Spleen (tissue), 11 donors: ENCODE data around the gene TFB2M. TPM values are rescaled to one million over a fixed set of nuclear protein-coding genes. Genes with fewer than 3 reads are reported as not detected.

Source experiments
- DNase-seq: peaks from one replicate; pipeline ENCODE4 v3.0.0-alpha.2; 2020
- H3K27ac ChIP-seq, 8 donors: fragments of 200-600 bp; sonication (generic) in 7 of 8; 1 replicate in 4 of 8; 2 replicates in 4 of 8; pipeline versions ENCODE4 v1.5.0 to v1.8.0; 2016 to 2021; ENCODE audit warnings: inconsistent platforms in 4 of 8, mild to moderate bottlenecking in 4 of 8, moderate library complexity in 1 of 8
- H3K27me3 ChIP-seq, 7 donors: fragments of 200-600 bp; sonication (generic) in 6 of 7; replicated peaks in 1 of 7; 1 replicate in 4 of 7; 2 replicates in 3 of 7; pipeline versions ENCODE4 v1.5.0 to v1.8.0; 2016 to 2021; ENCODE audit warnings: inconsistent platforms in 3 of 7, mild to moderate bottlenecking in 1 of 7
- H3K36me3 ChIP-seq, 6 donors: fragments of 200-600 bp; sonication (generic) in 5 of 6; 1 replicate in 4 of 6; 2 replicates in 2 of 6; pipeline versions ENCODE4 v1.5.0 to v1.8.0; 2016 to 2021; ENCODE audit warnings: inconsistent platforms in 2 of 6
- H3K4me1 ChIP-seq, 6 donors: fragments of 200-600 bp; sonication (generic) in 5 of 6; 1 replicate in 3 of 6; 2 replicates in 3 of 6; pipeline versions ENCODE4 v1.5.0 to v1.8.0; 2016 to 2021; ENCODE audit warnings: inconsistent platforms in 3 of 6
- H3K4me3 ChIP-seq, 8 donors: fragments of 200-600 bp; sonication (generic) in 7 of 8; 1 replicate in 4 of 8; 2 replicates in 4 of 8; pipeline versions ENCODE4 v1.5.0 to v1.8.0; 2016 to 2021; ENCODE audit warnings: inconsistent platforms in 4 of 8, mild to moderate bottlenecking in 4 of 8, moderate library complexity in 2 of 8
- H3K9me3 ChIP-seq, 8 donors: fragments of 200-600 bp; sonication (generic) in 7 of 8; 1 replicate in 4 of 8; 2 replicates in 4 of 8; pipeline versions ENCODE4 v1.5.0 to v1.8.0; 2016 to 2021; ENCODE audit warnings: inconsistent platforms in 4 of 8
- CTCF ChIP-seq, 11 experiments: fragments of 200-600 bp in 7 of 11; fragments of 450-650 bp in 4 of 11; sonication (generic) in 4 of 11; IDR thresholded peaks in 8 of 11; conservative IDR thresholded peaks in 3 of 11; 1 replicate in 7 of 11; 2 replicates in 4 of 11; pipeline versions ENCODE4 v1.4.0 to v1.8.0; 2016 to 2021; ENCODE audit warnings: antibody characterized with exemption in 11 of 11, inconsistent platforms in 4 of 11, mild to moderate bottlenecking in 1 of 11
- POLR2A ChIP-seq, 3 donors: fragments of 450-650 bp; IDR thresholded peaks; one replicate each; pipeline ENCODE4 v1.5.1; 2017; ENCODE audit warnings: antibody characterized with exemption in 3 of 3, mild to moderate bottlenecking in 1 of 3
- POLR2AphosphoS5 ChIP-seq, 3 donors: sonication (generic); formaldehyde crosslinking; IDR thresholded peaks; one replicate each; pipeline ENCODE4 v1.5.1; 2017; ENCODE audit warnings: antibody characterized with exemption in 3 of 3
- WGBS, 5 donors: extraction: QIAGEN DNeasy Blood & Tissue Kit in 3 of 5; methylation state at CpG; one replicate each; pipeline versions ENCODE4 v1.1.5 to v1.1.7; 2013 to 2018; 5-methylcytosine and 5-hydroxymethylcytosine counted together
- intact Hi-C: fragments of 100-400 bp; cut with DNase I; formaldehyde crosslinking; loops from one replicate; pipeline ENCODE4 v1.15.0; 2023; ENCODE audit warnings: low total_unique reads
- polyA plus RNA-seq, 3 donors: library from polyadenylated mRNA; stranded (reverse); fragments of 200-250 nt; gene quantifications; one replicate each; pipeline ENCODE4 v1.2.1, GENCODE V29; 2013
- small RNA-seq, 4 donors: library from RNA; depleted of rRNA; stranded (forward); fragments of <200 nt; gene quantifications; one replicate each; pipeline ENCODE3, GENCODE V24; 2016
- total RNA-seq, 7 donors: library from RNA; depleted of rRNA in 3 of 7; stranded (reverse); fragments of >200 nt in 3 of 7; fragmentation: NEBNext Ultra II Directional in 4 of 7; extraction: Animal tissue kit (Norgen Biotek cat#: 25700) in 4 of 7; gene quantifications; one replicate each; pipeline versions ENCODE4 v1.1.0 to v1.2.1, GENCODE V29; 2016 to 2021
- donor health status: healthy with polysubstance abuse.
- donor health status: DM: no; HTN: no; CAD: no; lungs with moderate emphysema.
- donor health status: DM: no; HTN: no; CAD: no.
- donor health status: Bipolar disorder and iron deficiency.
- donor health status: healthy.
- donor health status: DM: no; HTN: no; CAD: no.
- donor health status: DM: yes; HTN: yes; CAD: no.

The TFB2M gene
- total and polyA plus RNA-seq, 10 donors, result 7.2 to 11.9 (median 8.8) TPM

- no peak overlapping the region for H3K27ac ChIP-seq
- no peak for DNase-seq
- H3K36me3 ChIP-seq, result no peaks in the 10 kb centered on the region
- 91 to 96% (median 95%) methylated on average over 7 of the region's 7 CpGs for WGBS, 5 donors
- no peak for TF ChIP-seq CTCF (IDR thresholded peaks at IDR 0.05 in 8 of 11, conservative IDR thresholded peaks at IDR 0.05 in 3 of 11)
- no peak for TF ChIP-seq POLR2A (IDR thresholded peaks at IDR 0.05)
- no peak for TF ChIP-seq POLR2AphosphoS5 (IDR thresholded peaks at IDR 0.05)
- H3K27me3 ChIP-seq, result no peaks in the 10 kb centered on the region
- H3K4me3 ChIP-seq, result no peak overlapping the region
- H3K4me1 ChIP-seq, result no peaks in the 10 kb centered on the region
- intact Hi-C loops, result no loop called here
- no peaks in the 10 kb centered on the region for H3K9me3 ChIP-seq
Observed at GRCh38 chr1:246491551-246492053, 74.5 kb downstream of the TFB2M start.

Small RNA genes within 50 kb of the gene (small RNA-seq; reads per million reads assigned to genes)
- 0 reads per million in 4 donors for gene AL356583.2

Other genes starting within 250 kb of the TFB2M start
- 10 to 100 TPM; 18.7 to 33.1 (median 23.5) TPM for gene SMYD3, start 59.0 kb downstream of the TFB2M start, total RNA-seq
- gene SMYD3, start 59.0 kb downstream of the TFB2M start, polyA plus RNA-seq, result 10 to 100 TPM; 12.5 to 15.9 (median 15.0) TPM
- 10 to 100 TPM; 28.8 to 40.5 (median 31.9) TPM for gene CNST, start 195 bp upstream of the TFB2M start, total RNA-seq
- 1 to 10 TPM; 7.5 to 8.6 (median 8.1) TPM for gene CNST, start 195 bp upstream of the TFB2M start, polyA plus RNA-seq
- gene SCCPDH, start 158.1 kb upstream of the TFB2M start, total RNA-seq, result 10 to 100 TPM in 6 of 7 donors, 1 to 10 TPM in 1; 9.3 to 15.8 (median 14.5) TPM
- 10 to 100 TPM in 2 of 3 donors, 1 to 10 TPM in 1; 6.8 to 11.6 (median 10.3) TPM for gene SCCPDH, start 158.1 kb upstream of the TFB2M start, polyA plus RNA-seq